ENCODE measurements around the gene CANX. TPM values are rescaled to one million over a fixed set of nuclear protein-coding genes. Genes with fewer than 3 reads are reported as not detected.
A peak's percentile ranks its signal among the peaks of the same experiment; 100 is the strongest.

CANX gene
- total RNA-seq, 1 experiment from 2014 or later: 538 TPM

- Histone ChIP-seq H2AK5ac (ENCODE audit: insufficient read length, low read length) (no peak overlapping the region), H3K79me1 (ENCODE audit: insufficient read depth, low read depth, low read length, poor library complexity, severe bottlenecking) (peaks cover 3% of the 10 kb centered on the region), H3K79me2 (ENCODE audit: insufficient read depth, low read length) (peaks cover 22% of the 10 kb centered on the region; the same call in 1 of the 2 replicates), H3K4ac (ENCODE audit: low read depth, low read length) (no peak overlapping the region), H3K14ac (ENCODE audit: insufficient read depth, low read length) (no peak overlapping the region), H2AFZ (ENCODE audit: low read length) (no peak overlapping the region), H3K23ac (ENCODE audit: insufficient read length, low read depth, low read length) (no peak overlapping the region), H3K27me3 (ENCODE audit: insufficient read depth, low read length) (no peaks in the 10 kb centered on the region), H3K4me2 (ENCODE audit: insufficient read depth, insufficient read length, low read length) (peak overlapping the region; percentile 5), H3K4me1 (ENCODE audit: insufficient read depth, low read length) (peaks cover 9% of the 10 kb centered on the region; the same call in 1 of the 2 replicates), H3K9me3 (ENCODE audit: control insufficient read depth, low read depth, low read length) (no peaks in the 10 kb centered on the region), H3T11ph (ENCODE audit: low read length) (no peak overlapping the region), H3K9ac (ENCODE audit: extremely low read depth, insufficient read length, low read length) (no peak overlapping the region), H3K23me2 (ENCODE audit: insufficient read length, low read depth, low read length, poor library complexity, severe bottlenecking) (no peaks in the 10 kb centered on the region), H3K18ac (ENCODE audit: insufficient read length, low read depth, low read length) (no peak overlapping the region), H2BK15ac (ENCODE audit: low read depth, low read length) (no peak overlapping the region), H3K56ac (ENCODE audit: insufficient read length, low read depth, low read length) (no peak overlapping the region), H2BK20ac (ENCODE audit: low read depth, low read length, poor library complexity, severe bottlenecking) (no peak overlapping the region), H2BK12ac (ENCODE audit: insufficient read length, low read depth, low read length) (no peak overlapping the region), H4K8ac (replicated peaks; ENCODE audit: insufficient read length, low read depth, low read length) (no peak overlapping the region), H2BK120ac (ENCODE audit: low read depth, low read length, poor library complexity, severe bottlenecking) (no peak overlapping the region), H4K91ac (ENCODE audit: insufficient read length, low read depth, low read length) (no peak overlapping the region), H4K20me1 (ENCODE audit: control insufficient read depth, insufficient read depth, insufficient read length) (no peaks in the 10 kb centered on the region), H2BK5ac (ENCODE audit: insufficient read length, low read length) (no peak overlapping the region), H3K27ac (ENCODE audit: insufficient read length, low read depth, low read length) (peak overlapping the region; percentile 49), H4K5ac (ENCODE audit: insufficient read length, low read depth, low read length) (no peak overlapping the region)
- Mint-ChIP-seq H3K4me3 (no peak overlapping the region), H3K27ac (peak overlapping the region in 2 of 3 experiments; percentile 63 to 89; a peak in 5 of 7 replicates), H3K27me3 (ENCODE audit: low read depth) (no peaks in the 10 kb centered on the region), H3K9me3 (no peaks in the 10 kb centered on the region), H3K4me1 (peaks cover 29 to 34% of the 10 kb centered on the region in 2 experiments), H3K36me3 (ENCODE audit: insufficient read depth in 1 of 3, low read depth in 3 of 3) (peaks cover 3 to 12% (median 11%) of the 10 kb centered on the region in 3 experiments; a peak in 6 of 7 replicates)
- no peak for TF ChIP-seq CTCF (conservative IDR thresholded peaks at IDR 0.05)
- WGBS (ENCODE audit: extremely low coverage, insufficient read length, low lambda C conversion rate): no CpG with 5 or more reads among the region's 2 CpGs
- DNase-seq: no peak
These were observed 56.3 kb downstream of the CANX start for GRCh38 chr5:179755022-179755421.
